Adrenal gland (tissue), 5 donors: ENCODE measurements around the gene NOP16.

ENCODE experiments used
- POLR2A ChIP-seq, 2 donors: fragments of 450-650 bp; IDR thresholded peaks; one replicate each; pipeline ENCODE4 v1.6.1; 2017; ENCODE audit warnings: antibody characterized with exemption in 2 of 2, mild to moderate bottlenecking in 2 of 2, moderate library complexity in 1 of 2
- TF ChIP-seq, protein P1 (sequence below), 6 experiments: fragments of 450-650 bp in 4 of 6; fragments of 200-600 bp in 2 of 6; sonication (generic) in 1 of 6; IDR thresholded peaks; 1 replicate in 5 of 6; 2 replicates in 1 of 6; pipeline versions ENCODE4 v1.5.1 to v1.8.0; 2016 to 2021; ENCODE audit warnings: antibody characterized with exemption in 6 of 6, mild to moderate bottlenecking in 2 of 6, moderate library complexity in 1 of 6
- donor health status: DM: no; HTN: no; CAD: no.

DNA sequence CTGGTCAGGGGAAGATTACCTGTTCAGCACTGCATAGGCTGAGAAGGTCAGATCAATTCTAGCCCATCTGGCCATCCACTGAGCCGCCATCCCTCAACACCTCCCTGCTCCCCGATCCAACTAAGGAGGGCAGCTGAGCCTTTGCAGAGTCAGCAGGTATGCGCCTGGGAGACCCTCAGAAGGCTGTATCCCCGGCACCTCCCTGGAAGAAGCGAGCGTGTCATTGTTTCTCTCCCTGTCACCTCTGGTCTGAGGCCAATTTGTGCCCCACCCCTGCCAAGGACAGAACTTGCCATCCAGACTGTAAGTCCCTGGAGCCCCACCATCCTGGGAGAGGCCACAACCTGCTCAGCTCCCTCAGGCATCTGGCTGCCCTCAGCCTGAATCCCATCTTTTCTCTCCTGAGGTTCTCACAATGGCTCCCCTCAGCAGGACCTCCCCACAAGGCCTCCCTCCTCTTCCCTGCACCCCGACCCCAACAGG lies 25.4 kb upstream of the NOP16 start:
- TF ChIP-seq POLR2A (IDR thresholded peaks at IDR 0.05), result no peak
- TF ChIP-seq, protein P1, sequence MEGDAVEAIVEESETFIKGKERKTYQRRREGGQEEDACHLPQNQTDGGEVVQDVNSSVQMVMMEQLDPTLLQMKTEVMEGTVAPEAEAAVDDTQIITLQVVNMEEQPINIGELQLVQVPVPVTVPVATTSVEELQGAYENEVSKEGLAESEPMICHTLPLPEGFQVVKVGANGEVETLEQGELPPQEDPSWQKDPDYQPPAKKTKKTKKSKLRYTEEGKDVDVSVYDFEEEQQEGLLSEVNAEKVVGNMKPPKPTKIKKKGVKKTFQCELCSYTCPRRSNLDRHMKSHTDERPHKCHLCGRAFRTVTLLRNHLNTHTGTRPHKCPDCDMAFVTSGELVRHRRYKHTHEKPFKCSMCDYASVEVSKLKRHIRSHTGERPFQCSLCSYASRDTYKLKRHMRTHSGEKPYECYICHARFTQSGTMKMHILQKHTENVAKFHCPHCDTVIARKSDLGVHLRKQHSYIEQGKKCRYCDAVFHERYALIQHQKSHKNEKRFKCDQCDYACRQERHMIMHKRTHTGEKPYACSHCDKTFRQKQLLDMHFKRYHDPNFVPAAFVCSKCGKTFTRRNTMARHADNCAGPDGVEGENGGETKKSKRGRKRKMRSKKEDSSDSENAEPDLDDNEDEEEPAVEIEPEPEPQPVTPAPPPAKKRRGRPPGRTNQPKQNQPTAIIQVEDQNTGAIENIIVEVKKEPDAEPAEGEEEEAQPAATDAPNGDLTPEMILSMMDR (IDR thresholded peaks at IDR 0.05), result no peak
